Activated CD4-positive, alpha-beta T cell treated with anti-CD3 and anti-CD28 coated beads, Interleukin-2, amount 50 U/mL, for 48 hours (primary cell): ENCODE measurements around the gene DNAJB12.
"Not testable (repeated sequence)": the region's sequence is repeated elsewhere in the genome, so short reads cannot be mapped to it uniquely, and the experiment has no call there.

Source experiments
- DNase-seq, 2 experiments: peaks; one replicate each; pipeline ENCODE4 v3.0.0-alpha.2; 2020

Gene DNAJB12

GRCh38 chr10:72330069-72330426 lies 24.7 kb downstream of the DNAJB12 start:
- no peak for DNase-seq

- DNase-seq, result no peak
These were observed 25.2 kb downstream of the DNAJB12 start for GRCh38 chr10:72329290-72330068.

GRCh38 chr10:72328829-72329204 lies 25.9 kb downstream of the DNAJB12 start:
- peak; percentile 58 to 69 for DNase-seq

GRCh38 chr10:72328045-72328828 lies 26.5 kb downstream of the DNAJB12 start:
- DNase-seq, result no peak

GRCh38 chr10:72326665-72327603 lies 27.8 kb downstream of the DNAJB12 start:
- peak; percentile 80 to 88 for DNase-seq

GRCh38 chr10:72325243-72326175 lies 29.2 kb downstream of the DNAJB12 start:
- DNase-seq, result not testable (repeated sequence)

- no peak for DNase-seq
These were observed 30.9 kb downstream of the DNAJB12 start for GRCh38 chr10:72323771-72324191.

- no peak for DNase-seq
These were observed 31.5 kb downstream of the DNAJB12 start for GRCh38 chr10:72323108-72323749.

- peak; percentile 53 to 66 for DNase-seq
These were observed 32.2 kb downstream of the DNAJB12 start for GRCh38 chr10:72322280-72323058.

GRCh38 chr10:72322030-72322279 lies 32.8 kb downstream of the DNAJB12 start:
- no peak for DNase-seq

GRCh38 chr10:72321248-72322029 lies 33.3 kb downstream of the DNAJB12 start:
- DNase-seq, result no peak

- peak; percentile 76 to 85 for DNase-seq
These were observed 34.0 kb downstream of the DNAJB12 start for GRCh38 chr10:72320676-72321247.

GRCh38 chr10:72319416-72320254 lies 35.1 kb downstream of the DNAJB12 start:
- DNase-seq, result peak; percentile 90 to 91

- DNase-seq, result no peak
These were observed 36.1 kb downstream of the DNAJB12 start for GRCh38 chr10:72318418-72319262.

- DNase-seq, result peak; percentile 60 to 66
These were observed 37.8 kb downstream of the DNAJB12 start for GRCh38 chr10:72316748-72317435.

- no peak for DNase-seq
These were observed 38.4 kb downstream of the DNAJB12 start for GRCh38 chr10:72316386-72316700.
